ENCODE results near the gene LAP3. TPM values are rescaled to one million over a fixed set of nuclear protein-coding genes. Genes with fewer than 3 reads are reported as not detected.

Gene LAP3
- total RNA-seq, 2 donors from 2014 or later, result 59.3 to 63.8 TPM

DNA sequence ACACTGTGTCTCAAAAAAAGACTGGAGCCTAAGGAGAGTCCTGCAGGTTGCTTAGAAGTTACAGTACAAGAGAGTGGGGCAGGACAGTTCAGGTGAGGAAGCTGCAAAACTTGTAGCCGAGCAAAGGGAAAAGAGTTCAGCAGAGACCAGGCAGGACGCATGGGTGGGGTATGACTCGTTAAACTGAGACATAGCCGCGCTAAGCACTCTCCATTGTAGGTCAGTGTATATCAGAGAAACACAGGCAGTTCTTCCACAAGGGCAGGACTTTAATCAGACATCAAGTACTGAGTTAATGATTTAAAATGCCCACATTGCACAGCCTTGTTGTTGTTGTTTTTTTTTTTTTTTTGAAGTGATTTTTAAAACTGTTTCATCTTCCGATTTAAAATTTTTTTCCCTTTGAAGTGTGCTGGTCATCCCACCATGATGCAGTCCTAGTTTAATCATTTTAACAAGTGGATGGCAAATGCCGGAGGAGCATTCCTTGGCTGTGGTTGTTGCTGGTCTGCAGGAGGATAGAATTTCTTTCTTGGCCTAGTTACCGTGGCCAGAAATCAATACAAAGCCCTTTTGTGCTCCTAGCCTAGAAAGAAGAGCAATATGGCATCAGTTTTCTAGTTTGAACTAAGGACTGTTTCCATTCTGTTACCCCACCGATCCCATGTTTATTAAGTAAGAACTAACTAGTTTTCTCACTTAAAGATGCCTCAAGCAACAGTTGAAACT is 10.3 kb downstream of the LAP3 start:
- Histone ChIP-seq H3K27me3 (no peaks in the 10 kb centered on the region), H3K9me3 (no peaks in the 10 kb centered on the region), H3K4me3 (no peak overlapping the region), H3K27ac (no peak overlapping the region), H3K36me3 (peaks cover 10% of the 10 kb centered on the region), H3K9ac (ENCODE audit: low read depth in 2 of 2, low read length in 2 of 2) (no peak overlapping the region), H3K4me1 (no peaks in the 10 kb centered on the region)
- intact Hi-C loops (cut with DNase I), result no loop called here
- TF ChIP-seq, protein P1, sequence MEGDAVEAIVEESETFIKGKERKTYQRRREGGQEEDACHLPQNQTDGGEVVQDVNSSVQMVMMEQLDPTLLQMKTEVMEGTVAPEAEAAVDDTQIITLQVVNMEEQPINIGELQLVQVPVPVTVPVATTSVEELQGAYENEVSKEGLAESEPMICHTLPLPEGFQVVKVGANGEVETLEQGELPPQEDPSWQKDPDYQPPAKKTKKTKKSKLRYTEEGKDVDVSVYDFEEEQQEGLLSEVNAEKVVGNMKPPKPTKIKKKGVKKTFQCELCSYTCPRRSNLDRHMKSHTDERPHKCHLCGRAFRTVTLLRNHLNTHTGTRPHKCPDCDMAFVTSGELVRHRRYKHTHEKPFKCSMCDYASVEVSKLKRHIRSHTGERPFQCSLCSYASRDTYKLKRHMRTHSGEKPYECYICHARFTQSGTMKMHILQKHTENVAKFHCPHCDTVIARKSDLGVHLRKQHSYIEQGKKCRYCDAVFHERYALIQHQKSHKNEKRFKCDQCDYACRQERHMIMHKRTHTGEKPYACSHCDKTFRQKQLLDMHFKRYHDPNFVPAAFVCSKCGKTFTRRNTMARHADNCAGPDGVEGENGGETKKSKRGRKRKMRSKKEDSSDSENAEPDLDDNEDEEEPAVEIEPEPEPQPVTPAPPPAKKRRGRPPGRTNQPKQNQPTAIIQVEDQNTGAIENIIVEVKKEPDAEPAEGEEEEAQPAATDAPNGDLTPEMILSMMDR (IDR thresholded peaks at IDR 0.05), result no peak
- DNase-seq, result no peak

- peaks cover 3% of the 10 kb centered on the region for H3K36me3 ChIP-seq
Observed at GRCh38 chr4:17589355-17589754, 12.4 kb downstream of the LAP3 start.

GRCh38 chr4:17595471-17596005 is 18.5 kb downstream of the LAP3 start:
- Histone ChIP-seq H3K27ac (no peak overlapping the region), H3K27me3 (no peaks in the 10 kb centered on the region), H3K4me1 (no peaks in the 10 kb centered on the region), H3K9ac (ENCODE audit: low read depth in 2 of 2, low read length in 2 of 2) (no peak overlapping the region), H3K36me3 (peaks cover 16% of the 10 kb centered on the region), H3K4me3 (no peak overlapping the region), H3K9me3 (no peaks in the 10 kb centered on the region)
- TF ChIP-seq, protein P1 (IDR thresholded peaks at IDR 0.05), result no peak
- intact Hi-C loops (cut with DNase I), result no loop called here
- DNase-seq, result no peak

More at GRCh38 chr4:17589355-17589754, 12.4 kb downstream of the LAP3 start:
- Histone ChIP-seq H3K4me3 (no peak overlapping the region), H3K9ac (ENCODE audit: low read depth in 2 of 2, low read length in 2 of 2) (no peak overlapping the region), H3K9me3 (no peaks in the 10 kb centered on the region), H3K4me1 (no peaks in the 10 kb centered on the region), H3K27ac (no peak overlapping the region), H3K27me3 (no peaks in the 10 kb centered on the region)
- intact Hi-C loops (cut with DNase I), result no loop called here
- no peak for DNase-seq
- TF ChIP-seq, protein P1 (IDR thresholded peaks at IDR 0.05), result no peak

GRCh38 chr4:17597517-17597916 is 20.5 kb downstream of the LAP3 start:
- H3K36me3 ChIP-seq, result peaks cover 16% of the 10 kb centered on the region
- DNase-seq, result peak; percentile 24
- H3K9me3 ChIP-seq, result no peaks in the 10 kb centered on the region
- H3K4me1 ChIP-seq, result no peaks in the 10 kb centered on the region
- H3K9ac ChIP-seq (ENCODE audit: low read depth in 2 of 2, low read length in 2 of 2), result no peak overlapping the region
- intact Hi-C loops (cut with DNase I), result no loop called here
- no peak overlapping the region for H3K4me3 ChIP-seq
- TF ChIP-seq, protein P1 (IDR thresholded peaks at IDR 0.05), result no peak
- H3K27me3 ChIP-seq, result no peaks in the 10 kb centered on the region
- no peak overlapping the region for H3K27ac ChIP-seq

DNA sequence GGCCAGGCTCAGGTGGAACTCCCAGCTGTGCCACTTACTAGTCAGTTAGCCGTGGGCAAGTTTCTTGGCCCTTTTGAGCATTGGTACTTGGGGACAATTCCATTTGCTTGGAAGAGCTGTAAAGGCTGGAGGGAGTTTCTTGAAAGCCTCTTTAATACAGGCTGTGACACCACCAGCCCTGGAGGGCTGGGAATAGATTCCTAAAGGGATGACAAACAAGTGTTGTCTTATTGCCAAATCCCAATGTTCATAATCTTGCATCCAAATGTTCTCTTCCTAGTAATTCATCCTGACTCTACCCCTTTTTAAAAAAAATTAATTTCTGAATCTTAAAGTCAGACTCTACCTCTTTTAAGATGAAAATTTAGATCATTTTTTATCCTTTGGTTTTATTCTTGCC is 22.8 kb downstream of the LAP3 start:
- no peaks in the 10 kb centered on the region for H3K9me3 ChIP-seq
- DNase-seq, result no peak
- TF ChIP-seq, protein P1 (IDR thresholded peaks at IDR 0.05), result no peak
- no peak overlapping the region for H3K4me3 ChIP-seq
- no peak overlapping the region for H3K9ac ChIP-seq (ENCODE audit: low read depth in 2 of 2, low read length in 2 of 2)
- H3K4me1 ChIP-seq, result no peaks in the 10 kb centered on the region
- H3K27ac ChIP-seq, result no peak overlapping the region
- H3K36me3 ChIP-seq, result peaks cover 21% of the 10 kb centered on the region
- no peaks in the 10 kb centered on the region for H3K27me3 ChIP-seq
- intact Hi-C loops (cut with DNase I), result no loop called here
